Measurements from ENCODE around the gene KLHL17.

Gene KLHL17

GRCh38 chr1:978069-978834, 17.9 kb downstream of the KLHL17 start:
- TF ChIP-seq CTCF (IDR thresholded peaks at IDR 0.05; ENCODE audit: low read length, missing control alignments), result no peak
- no peak overlapping the region for H3K4me3 ChIP-seq (replicated peaks; ENCODE audit: low read depth, low read length)
- no peak for DNase-seq (ENCODE audit: low read depth)

- no peak overlapping the region for H3K4me3 ChIP-seq (replicated peaks; ENCODE audit: low read depth, low read length)
- TF ChIP-seq CTCF (IDR thresholded peaks at IDR 0.05; ENCODE audit: low read length, missing control alignments), result no peak
- DNase-seq (ENCODE audit: low read depth), result no peak
These were observed 18.7 kb downstream of the KLHL17 start for GRCh38 chr1:978835-979743.

GRCh38 chr1:979744-980072, 19.3 kb downstream of the KLHL17 start:
- no peak overlapping the region for H3K4me3 ChIP-seq (replicated peaks; ENCODE audit: low read depth, low read length)
- DNase-seq (ENCODE audit: low read depth), result no peak
- TF ChIP-seq CTCF (IDR thresholded peaks at IDR 0.05; ENCODE audit: low read length, missing control alignments), result no peak

- no peak for TF ChIP-seq CTCF (IDR thresholded peaks at IDR 0.05; ENCODE audit: low read length, missing control alignments)
- no peak overlapping the region for H3K4me3 ChIP-seq (replicated peaks; ENCODE audit: low read depth, low read length)
- no peak for DNase-seq (ENCODE audit: low read depth)
These were observed 19.8 kb downstream of the KLHL17 start for GRCh38 chr1:980137-980571.

GRCh38 chr1:980602-981395, 20.4 kb downstream of the KLHL17 start:
- no peak for TF ChIP-seq CTCF (IDR thresholded peaks at IDR 0.05; ENCODE audit: low read length, missing control alignments)
- DNase-seq (ENCODE audit: low read depth), result no peak
- no peak overlapping the region for H3K4me3 ChIP-seq (replicated peaks; ENCODE audit: low read depth, low read length)

- no peak for DNase-seq (ENCODE audit: low read depth)
- TF ChIP-seq CTCF (IDR thresholded peaks at IDR 0.05; ENCODE audit: low read length, missing control alignments), result no peak
- H3K4me3 ChIP-seq (replicated peaks; ENCODE audit: low read depth, low read length), result no peak overlapping the region
These were observed 21.1 kb downstream of the KLHL17 start for GRCh38 chr1:981491-981954.

All from fibroblast of pulmonary artery (primary cell).